Glutamatergic neuron (in vitro differentiated cells): ENCODE results near the gene ATRNL1. TPM values are rescaled to one million over a fixed set of nuclear protein-coding genes. Genes with fewer than 3 reads are reported as not detected.

Experiments used
- DNase-seq: peaks from one replicate; pipeline ENCODE4 v3.0.0; 2022
- H3K27ac Mint-ChIP-seq: one replicate; pipeline ENCODE4 v1.8.0; 2020; ENCODE audit warnings: mild to moderate bottlenecking, mixed read lengths, inconsistent platforms; ENCODE audit not compliant: unreplicated experiment
- H3K27me3 Mint-ChIP-seq: one replicate; pipeline ENCODE4 v1.8.0; 2020; ENCODE audit warnings: mild to moderate bottlenecking, moderate library complexity, mixed read lengths, inconsistent platforms; ENCODE audit not compliant: unreplicated experiment
- H3K36me3 Mint-ChIP-seq: one replicate; pipeline ENCODE4 v1.8.0; 2020; ENCODE audit warnings: mild to moderate bottlenecking, mixed read lengths, inconsistent platforms; ENCODE audit not compliant: unreplicated experiment
- H3K4me1 Mint-ChIP-seq: one replicate; pipeline ENCODE4 v1.8.0; 2020; ENCODE audit warnings: mild to moderate bottlenecking, low read depth, mixed read lengths, inconsistent platforms; ENCODE audit not compliant: unreplicated experiment
- H3K4me3 Mint-ChIP-seq: one replicate; pipeline ENCODE4 v1.8.0; 2020; ENCODE audit warnings: mild to moderate bottlenecking, mixed read lengths, inconsistent platforms; ENCODE audit not compliant: unreplicated experiment
- H3K9me3 Mint-ChIP-seq: one replicate; pipeline ENCODE4 v1.8.0; 2020; ENCODE audit warnings: mild to moderate bottlenecking, moderate library complexity, mixed read lengths, inconsistent platforms; ENCODE audit not compliant: unreplicated experiment
- CTCF ChIP-seq: fragments of 200-600 bp; sonication (generic); IDR thresholded peaks from one replicate; pipeline ENCODE4 v1.5.0; 2021; ENCODE audit not compliant: partially characterized antibody, unreplicated experiment
- total RNA-seq: library from RNA; stranded (reverse); fragmentation: NEBNext Ultra II Directional; extraction: Animal tissue kit (Norgen Biotek cat#: 25700); gene quantifications from one replicate; pipeline ENCODE4 v1.2.1, GENCODE V29; 2021; ENCODE audit not compliant: unreplicated experiment

Gene ATRNL1
- total RNA-seq, 1 donor from 2014 or later, result 35.9 TPM

- no peak for TF ChIP-seq CTCF
- Mint-ChIP-seq H3K4me1 (peaks cover 13% of the 10 kb centered on the region), H3K27ac (no peak overlapping the region), H3K9me3 (no peaks in the 10 kb centered on the region), H3K36me3 (no peaks in the 10 kb centered on the region), H3K27me3 (no peaks in the 10 kb centered on the region), H3K4me3 (no peak overlapping the region)
- no peak for DNase-seq
Observed at GRCh38 chr10:115849197-115849596, 756.0 kb downstream of the ATRNL1 start.

DNA sequence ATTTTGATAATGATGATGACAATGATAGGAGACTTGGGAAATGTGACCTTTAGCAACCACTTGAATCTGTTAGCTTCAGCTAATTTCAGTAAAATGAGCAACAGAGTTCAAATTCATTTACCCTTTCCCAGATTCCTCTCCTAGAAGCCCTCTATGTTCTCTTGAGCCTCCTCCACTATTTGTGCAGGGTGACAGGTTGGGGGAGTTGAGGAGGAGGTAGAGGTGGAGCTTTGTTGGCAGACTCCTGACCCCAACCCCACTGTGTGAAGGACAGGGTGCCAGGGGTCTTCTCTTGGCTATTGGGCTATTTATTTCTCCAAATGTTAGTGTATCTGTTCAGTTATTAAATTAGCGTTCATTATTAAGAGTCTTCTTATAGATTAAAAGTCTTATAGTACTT, 757.5 kb downstream of the ATRNL1 start:
- peaks cover 13% of the 10 kb centered on the region for H3K4me1 Mint-ChIP-seq
- TF ChIP-seq CTCF, result no peak
- H3K36me3 Mint-ChIP-seq, result no peaks in the 10 kb centered on the region
- H3K27ac Mint-ChIP-seq, result no peak overlapping the region
- no peaks in the 10 kb centered on the region for H3K27me3 Mint-ChIP-seq
- no peak overlapping the region for H3K4me3 Mint-ChIP-seq
- no peak for DNase-seq
- H3K9me3 Mint-ChIP-seq, result no peaks in the 10 kb centered on the region

- Mint-ChIP-seq H3K27ac (peak overlapping the region; percentile 31), H3K9me3 (no peaks in the 10 kb centered on the region), H3K36me3 (no peaks in the 10 kb centered on the region), H3K4me1 (peaks cover 11% of the 10 kb centered on the region), H3K27me3 (no peaks in the 10 kb centered on the region), H3K4me3 (no peak overlapping the region)
- DNase-seq, result no peak
- TF ChIP-seq CTCF, result no peak
Observed at GRCh38 chr10:115851695-115852094, 758.5 kb downstream of the ATRNL1 start.

DNA sequence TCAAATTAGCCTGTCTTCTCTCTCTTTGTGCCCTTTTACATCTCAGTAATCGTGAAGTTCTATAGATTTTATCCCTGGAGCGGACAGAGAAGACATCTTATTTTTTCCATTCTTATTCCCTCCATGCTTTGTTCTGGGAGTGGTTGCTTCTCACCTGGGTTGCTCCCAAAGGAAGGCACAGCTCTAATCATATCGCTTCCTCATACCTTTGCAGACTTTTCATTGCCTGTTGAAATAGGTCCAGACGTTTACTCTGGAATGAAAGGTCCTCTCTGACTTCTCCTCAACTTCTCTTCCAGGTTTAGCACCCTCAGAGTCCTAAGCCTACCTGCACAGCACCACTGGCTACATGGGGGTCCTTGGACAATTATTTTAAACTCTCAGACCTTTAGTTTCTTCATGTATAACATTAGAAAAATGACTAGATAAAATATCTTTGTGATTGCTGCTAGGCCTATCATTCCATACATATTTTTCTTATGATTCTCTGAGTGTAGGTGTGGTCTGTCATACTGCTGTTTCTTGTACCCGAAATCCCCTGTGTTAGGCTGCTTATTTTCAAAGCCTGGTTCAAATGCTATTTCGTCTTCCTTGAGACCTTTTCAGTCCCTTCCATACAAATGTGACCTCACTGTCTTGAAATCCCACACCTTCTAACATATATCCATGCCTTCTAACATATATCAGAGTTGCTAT, 761.7 kb downstream of the ATRNL1 start:
- Mint-ChIP-seq H3K36me3 (no peaks in the 10 kb centered on the region), H3K9me3 (peaks cover 4% of the 10 kb centered on the region), H3K4me1 (peaks cover 13% of the 10 kb centered on the region), H3K27me3 (peaks cover 2% of the 10 kb centered on the region), H3K4me3 (no peak overlapping the region), H3K27ac (no peak overlapping the region)
- no peak for TF ChIP-seq CTCF
- DNase-seq, result no peak

DNA sequence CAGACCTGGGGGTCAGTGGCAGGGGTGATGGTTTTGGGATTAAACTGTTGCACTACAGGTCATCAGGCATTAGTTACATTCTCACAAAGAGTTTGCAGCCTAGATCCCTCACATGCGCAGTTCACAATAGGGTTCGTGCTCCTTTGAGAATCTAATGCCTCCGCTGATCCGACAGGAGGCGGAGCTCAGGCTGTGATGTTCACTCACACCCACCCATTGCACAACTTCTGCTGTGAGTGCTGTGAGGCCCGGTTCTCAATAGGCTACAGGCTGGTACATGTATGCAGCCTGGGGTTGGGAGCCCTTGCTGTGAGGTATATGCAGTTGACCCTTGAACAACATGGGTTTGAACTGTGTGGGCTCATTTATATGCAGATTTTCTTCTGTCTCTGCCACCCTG, 763.4 kb downstream of the ATRNL1 start:
- Mint-ChIP-seq H3K4me3 (no peak overlapping the region), H3K36me3 (no peaks in the 10 kb centered on the region)
- no peak for DNase-seq

More for the DNA sequence above, 763.4 kb downstream of the ATRNL1 start:
- TF ChIP-seq CTCF, result no peak
- Mint-ChIP-seq H3K9me3 (peaks cover 14% of the 10 kb centered on the region), H3K27me3 (peaks cover 7% of the 10 kb centered on the region), H3K27ac (no peak overlapping the region), H3K4me1 (peaks cover 25% of the 10 kb centered on the region)
